K562 (cell line): ENCODE measurements around the gene PLIN5. TPM values are rescaled to one million over a fixed set of nuclear protein-coding genes. Genes with fewer than 3 reads are reported as not detected.

ENCODE experiments used
- ATAC-seq: fragments of 200-7000 bp; cut with Tn5 transposase; 3 replicates; pipeline ENCODE4 v1.9.1; 2020; ENCODE audit warnings: moderate library complexity
- BruUV-seq: library from RNA; stranded (reverse); fragments of 400-500 nt; replicated peaks from 2 replicates; lab custom pipeline; 2021; lab: Mats Ljungman, UMichigan
- CTCF ChIA-PET: fragments of 300-600 bp; formaldehyde crosslinking; extraction: SDS; loops from one replicate; lab custom pipeline; 2021; ENCODE audit warnings: low intra/inter-chr PET ratio; lab: Yijun Ruan, JAX
- POLR2A ChIA-PET: fragments of 300-600, 350-650 bp; sonication (Branson Sonifier 250); formaldehyde crosslinking; extraction: SDS; loops from one replicate; lab custom pipeline; 2021; ENCODE audit warnings: antibody characterized with exemption, inconsistent platforms; lab: Yijun Ruan, JAX
- DNase-seq, 4 experiments: peaks; one replicate each; pipeline versions ENCODE4 v3.0.0 to v3.0.0-alpha.2; 2011 to 2018; ENCODE audit warnings: low spot score in 3 of 4, mixed read lengths in 3 of 4; ENCODE audit errors: extremely low read depth in 1 of 4
- FAIRE-seq: peaks from 2 replicates; lab custom pipeline; 2011; peaks lifted over from hg19 to GRCh38; lab: Jason Lieb, UNC
- H2AFZ ChIP-seq: 2 replicates; pipeline ENCODE4 v1.6.0; 2011; ENCODE audit warnings: low read depth, low read length, control low read depth, inconsistent platforms
- H3K27ac ChIP-seq: fragments of 200-600 bp; 3 replicates; pipeline ENCODE4 v1.8.0; 2011; ENCODE audit warnings: low read depth, mild to moderate bottlenecking, control low read depth, inconsistent platforms, low read length, moderate library complexity, mixed read lengths; ENCODE audit errors: extremely low read depth
- H3K27me3 ChIP-seq, 2 experiments: fragments of 300-600 bp in 1 of 2; 2 replicates in 1 of 2; 3 replicates in 1 of 2; pipeline versions ENCODE4 v1.6.0 to v1.8.0; 2011; ENCODE audit warnings: inconsistent platforms in 2 of 2, low read length in 2 of 2, mild to moderate bottlenecking in 1 of 2, mixed read lengths in 1 of 2, moderate library complexity in 1 of 2; ENCODE audit not compliant: control insufficient read depth in 2 of 2, insufficient read depth in 2 of 2
- H3K36me3 ChIP-seq: fragments of 300-600 bp; 3 replicates; pipeline ENCODE4 v1.8.0; 2011; ENCODE audit warnings: mild to moderate bottlenecking, low read length, inconsistent platforms; ENCODE audit not compliant: control insufficient read depth, insufficient read depth
- H3K4me1 ChIP-seq, 2 experiments: fragments of 200-600 bp in 1 of 2; replicated peaks in 1 of 2; 2 replicates in 1 of 2; 3 replicates in 1 of 2; pipeline versions ENCODE4 v1.5.1 to v1.8.0; 2011; ENCODE audit warnings: inconsistent platforms in 2 of 2, low read length in 2 of 2, mild to moderate bottlenecking in 1 of 2, mixed read lengths in 1 of 2, moderate library complexity in 1 of 2; ENCODE audit not compliant: control insufficient read depth in 2 of 2, insufficient read depth in 2 of 2
- H3K4me2 ChIP-seq: 2 replicates; pipeline ENCODE4 v1.6.1; 2011; ENCODE audit warnings: low read length, control low read depth, inconsistent platforms, mixed read lengths; ENCODE audit not compliant: insufficient read depth
- H3K4me3 ChIP-seq: fragments of 200-600 bp; sonication (generic), shearing (Covaris generic); 2 replicates; pipeline ENCODE4 v1.5.1; 2016; ENCODE audit warnings: control low read depth, inconsistent platforms
- H3K79me2 ChIP-seq: fragments of 200-600 bp; 3 replicates; pipeline ENCODE4 v1.8.0; 2011; ENCODE audit warnings: low read length, inconsistent platforms; ENCODE audit not compliant: control insufficient read depth, insufficient read depth
- H3K9ac ChIP-seq, 2 experiments: 2 replicates each; pipeline versions ENCODE4 v1.6.0 to v1.6.1; 2011; ENCODE audit warnings: low read depth in 2 of 2, low read length in 2 of 2, control low read depth in 1 of 2, inconsistent platforms in 1 of 2, mild to moderate bottlenecking in 1 of 2, mixed read lengths in 1 of 2; ENCODE audit not compliant: insufficient read depth in 1 of 2
- H3K9me1 ChIP-seq: one replicate; pipeline ENCODE4 v1.6.0; 2011; ENCODE audit warnings: inconsistent platforms, mild to moderate bottlenecking, low read length, moderate library complexity; ENCODE audit not compliant: control insufficient read depth, insufficient read depth
- H3K9me3 ChIP-seq: replicated peaks from 2 replicates; pipeline ENCODE4 v1.5.1; 2011; ENCODE audit warnings: low read depth, low read length, inconsistent platforms; ENCODE audit not compliant: control insufficient read depth, insufficient read depth
- H4K20me1 ChIP-seq: replicated peaks from 2 replicates; pipeline ENCODE4 v1.6.1; 2011; ENCODE audit warnings: low read length, inconsistent platforms, mixed read lengths; ENCODE audit not compliant: control insufficient read depth, insufficient read depth
- SAP30 ChIP-seq: fragments of 200-600 bp; sonication (generic); IDR thresholded peaks from 2 replicates; pipeline ENCODE4 v1.6.1; 2012; ENCODE audit warnings: borderline replicate concordance, low read depth, mild to moderate bottlenecking, moderate library complexity, low read length, control low read depth, inconsistent platforms; ENCODE audit not compliant: insufficient read depth, poor library complexity, severe bottlenecking
- ZBTB33 ChIP-seq: sonication (generic); formaldehyde crosslinking; IDR thresholded peaks from 2 replicates; pipeline ENCODE4 v1.8.1; 2023; ENCODE audit warnings: mild to moderate bottlenecking, missing genetic modification reagents
- ZBTB7A ChIP-seq: IDR thresholded peaks from 2 replicates; pipeline ENCODE4 v1.6.1; 2011; ENCODE audit warnings: low read depth, mild to moderate bottlenecking, low read length, moderate library complexity, borderline replicate concordance; ENCODE audit not compliant: control insufficient read depth
- ZNF253 ChIP-seq: fragments of 250-450 bp; sonication (Bioruptor Pico); conservative IDR thresholded peaks from 2 replicates; pipeline ENCODE4 v1.6.1; 2021; ENCODE audit warnings: mild to moderate bottlenecking
- ZNF280A ChIP-seq: fragments of 450-650 bp; IDR thresholded peaks from 2 replicates; pipeline ENCODE4 v1.6.1; 2018; ENCODE audit warnings: mild to moderate bottlenecking, low read depth; ENCODE audit not compliant: partially characterized antibody
- ZNF512 ChIP-seq: IDR thresholded peaks from 2 replicates; pipeline ENCODE4 v1.6.1; 2016; ENCODE audit warnings: missing genetic modification characterization, missing compliant biosample characterization
- WGBS: fragments of 100-300 bp; shearing (Covaris generic); methylation state at CpG from one replicate; pipeline ENCODE4 v1.1.6; 2016; ENCODE audit warnings: low coverage, mixed read lengths; ENCODE audit not compliant: insufficient coverage; ENCODE audit errors: missing lambda C conversion rate; 5-methylcytosine and 5-hydroxymethylcytosine counted together
- in situ Hi-C: fragments of 300-500 bp; cut with MboI; formaldehyde crosslinking; loops from 4 replicates; pipeline ENCODE4 v1.15.0; 2018; ENCODE audit warnings: inconsistent platforms, mixed read lengths
- intact Hi-C: fragments of 100-400 bp; cut with micrococcal nuclease; formaldehyde crosslinking; loops from 2 replicates; pipeline ENCODE4 v1.14.2; 2022
- polyA plus RNA-seq, 8 experiments: library from polyadenylated mRNA; depleted of rRNA in 4 of 8; stranded (reverse) in 5 of 8; unstranded in 3 of 8; fragments of >200 nt; fragmentation: Nextera tagmentation in 2 of 8; fragmentation: Illumina TruSeq in 1 of 8; extraction: Ambion mirVana in 2 of 8; extraction: Trizol in 1 of 8; gene quantifications; 2 replicates each; pipeline versions ENCODE4 v1.2.1 to v1.2.3, GENCODE V29; 2011 to 2014; ENCODE audit warnings: inconsistent platforms in 1 of 8, missing spikeins in 1 of 8
- total RNA-seq, 7 experiments: library from RNA; depleted of rRNA in 6 of 7; stranded (reverse); fragments of >200 nt in 6 of 7; fragmentation: Illumina TruSeq in 2 of 7; extraction: Trizol in 2 of 7; gene quantifications; 2 replicates each; pipeline versions ENCODE4 v1.2.1 to v1.2.3, GENCODE V29; 2011 to 2021; ENCODE audit warnings: low replicate concordance in 1 of 7

PLIN5 gene
- total and polyA plus RNA-seq, 9 of the 15 experiments (the other 6 are each of a cell fraction or from before 2014, with no cell fraction given) = 0.04 to 1.3 (median 0.50) TPM

- no peak for TF ChIP-seq ZNF280A
- TF ChIP-seq ZNF512 (tag) = no peak
- TF ChIP-seq, all 486 proteins: peak for 14
Measured at GRCh38 chr19:4547303-4548237, 12.5 kb upstream of the PLIN5 start (continued).

GRCh38 chr19:4543842-4544647, 9.0 kb upstream of the PLIN5 start:
- in situ Hi-C loops (no loop called here), intact Hi-C loops (no loop called here)
- H3K27ac ChIP-seq = no peak overlapping the region
- H3K9me1 ChIP-seq = no peaks in the 10 kb centered on the region
- H2AFZ ChIP-seq = no peak overlapping the region
- no peak overlapping the region for H3K4me3 ChIP-seq
- no peaks in the 10 kb centered on the region for H3K36me3 ChIP-seq
- no peak for DNase-seq
- TF ChIP-seq ZBTB33 (CRISPR knock-in tag) = peak; percentile 81
- TF ChIP-seq ZNF253 = no peak
- TF ChIP-seq SAP30 = no peak
- peak; percentile 29; the same call in 1 of the 2 replicates for TF ChIP-seq ZBTB7A
- 90% methylated on average over 11 of the region's 87 CpGs for WGBS
- no TSS peak for BruUV-seq
- H3K9ac ChIP-seq = no peak overlapping the region
- H3K79me2 ChIP-seq = peaks cover 23% of the 10 kb centered on the region; the same call in 2 of the 3 replicates
- FAIRE-seq = no peak
- no peak overlapping the region for H3K4me2 ChIP-seq
- POLR2A ChIA-PET = no interaction called here
- H3K27me3 ChIP-seq = no peaks in the 10 kb centered on the region
- no peaks in the 10 kb centered on the region for H3K9me3 ChIP-seq
- CTCF ChIA-PET = no interaction called here
- ATAC-seq = no peak
- peaks cover 7 to 39% of the 10 kb centered on the region in 2 experiments; a peak in 4 of 5 replicates for H3K4me1 ChIP-seq
- no peaks in the 10 kb centered on the region for H4K20me1 ChIP-seq
